ENCODE results near the gene MOXD1.
"Not testable (repeated sequence)": the region's sequence is repeated elsewhere in the genome, so short reads cannot be mapped to it uniquely, and the experiment has no call there.

MOXD1 gene

GRCh38 chr6:132316970-132317369, 84.3 kb downstream of the MOXD1 start:
- Histone ChIP-seq H3K79me2 (ENCODE audit: insufficient read depth, low read depth) (no peaks in the 10 kb centered on the region), H3K36me3 (ENCODE audit: insufficient read depth) (no peaks in the 10 kb centered on the region), H3K9ac (no peak overlapping the region), H3K4me1 (ENCODE audit: low read depth, poor library complexity, severe bottlenecking) (peaks cover 3% of the 10 kb centered on the region), H3K4me3 (IDR thresholded peaks at IDR 0.05; ENCODE audit: insufficient read depth, low read depth, low read length) (no peak overlapping the region), H2AFZ (ENCODE audit: low read depth) (no peak overlapping the region), H3K4me2 (no peak overlapping the region), H4K20me1 (ENCODE audit: insufficient read depth) (no peaks in the 10 kb centered on the region), H3K27ac (no peak overlapping the region), H3K27me3 (ENCODE audit: insufficient read depth, low read depth) (no peaks in the 10 kb centered on the region)
- TF ChIP-seq CTCF (conservative IDR thresholded peaks at IDR 0.05; ENCODE audit: low read depth, low read length): no peak

GRCh38 chr6:132314432-132314831, 86.8 kb downstream of the MOXD1 start:
- Histone ChIP-seq H3K27ac (no peak overlapping the region), H3K4me1 (ENCODE audit: low read depth, poor library complexity, severe bottlenecking) (no peaks in the 10 kb centered on the region), H4K20me1 (ENCODE audit: insufficient read depth) (no peaks in the 10 kb centered on the region), H3K9ac (no peak overlapping the region), H3K4me3 (IDR thresholded peaks at IDR 0.05; ENCODE audit: insufficient read depth, low read depth, low read length) (no peak overlapping the region), H3K36me3 (ENCODE audit: insufficient read depth) (no peaks in the 10 kb centered on the region), H3K27me3 (ENCODE audit: insufficient read depth, low read depth) (no peaks in the 10 kb centered on the region), H3K4me2 (no peak overlapping the region), H2AFZ (ENCODE audit: low read depth) (no peak overlapping the region), H3K79me2 (ENCODE audit: insufficient read depth, low read depth) (no peaks in the 10 kb centered on the region)
- no peak for TF ChIP-seq CTCF (conservative IDR thresholded peaks at IDR 0.05; ENCODE audit: low read depth, low read length)

- TF ChIP-seq CTCF (conservative IDR thresholded peaks at IDR 0.05; ENCODE audit: low read depth, low read length): no peak
- H3K4me2 ChIP-seq: no peak overlapping the region
Observed at GRCh38 chr6:132310921-132311320, 90.4 kb downstream of the MOXD1 start.

GRCh38 chr6:132310151-132310550, 91.1 kb downstream of the MOXD1 start:
- not testable (repeated sequence) for H3K9ac ChIP-seq; H4K20me1 ChIP-seq (ENCODE audit: insufficient read depth); H3K4me3 ChIP-seq (IDR thresholded peaks at IDR 0.05; ENCODE audit: insufficient read depth, low read depth, low read length); H3K79me2 ChIP-seq (ENCODE audit: insufficient read depth, low read depth); H3K4me2 ChIP-seq; H2AFZ ChIP-seq (ENCODE audit: low read depth); H3K4me1 ChIP-seq (ENCODE audit: low read depth, poor library complexity, severe bottlenecking); H3K27ac ChIP-seq; H3K27me3 ChIP-seq (ENCODE audit: insufficient read depth, low read depth); H3K36me3 ChIP-seq (ENCODE audit: insufficient read depth)

More at GRCh38 chr6:132310921-132311320, 90.4 kb downstream of the MOXD1 start:
- Histone ChIP-seq H3K4me3 (IDR thresholded peaks at IDR 0.05; ENCODE audit: insufficient read depth, low read depth, low read length) (no peak overlapping the region), H3K36me3 (ENCODE audit: insufficient read depth) (no peaks in the 10 kb centered on the region), H3K27ac (no peak overlapping the region), H2AFZ (ENCODE audit: low read depth) (no peak overlapping the region), H4K20me1 (ENCODE audit: insufficient read depth) (no peaks in the 10 kb centered on the region), H3K79me2 (ENCODE audit: insufficient read depth, low read depth) (no peaks in the 10 kb centered on the region), H3K9ac (no peak overlapping the region), H3K4me1 (ENCODE audit: low read depth, poor library complexity, severe bottlenecking) (no peaks in the 10 kb centered on the region), H3K27me3 (ENCODE audit: insufficient read depth, low read depth) (no peaks in the 10 kb centered on the region)

GRCh38 chr6:132304891-132305305, 96.4 kb downstream of the MOXD1 start:
- TF ChIP-seq CTCF (conservative IDR thresholded peaks at IDR 0.05; ENCODE audit: low read depth, low read length): no peak
- Histone ChIP-seq H3K36me3 (ENCODE audit: insufficient read depth) (no peaks in the 10 kb centered on the region), H3K4me2 (no peak overlapping the region), H3K4me1 (ENCODE audit: low read depth, poor library complexity, severe bottlenecking) (no peaks in the 10 kb centered on the region), H3K4me3 (IDR thresholded peaks at IDR 0.05; ENCODE audit: insufficient read depth, low read depth, low read length) (no peak overlapping the region), H3K9ac (no peak overlapping the region), H3K79me2 (ENCODE audit: insufficient read depth, low read depth) (no peaks in the 10 kb centered on the region), H4K20me1 (ENCODE audit: insufficient read depth) (no peaks in the 10 kb centered on the region), H3K27me3 (ENCODE audit: insufficient read depth, low read depth) (no peaks in the 10 kb centered on the region), H2AFZ (ENCODE audit: low read depth) (no peak overlapping the region), H3K27ac (no peak overlapping the region)
